IMR-90 (cell line): ENCODE results near the gene CPNE9. TPM values are rescaled to one million over a fixed set of nuclear protein-coding genes. Genes with fewer than 3 reads are reported as not detected.

ENCODE experiments used
- ATAC-seq: fragments of 200-7000 bp; cut with Tn5 transposase; 2 replicates; pipeline ENCODE4 v1.9.1; 2020; ENCODE audit warnings: low read depth, mild to moderate bottlenecking, moderate library complexity
- BruUV-seq: library from RNA; stranded (reverse); fragments of 400-500 nt; replicated peaks from 2 replicates; lab custom pipeline; 2021; lab: Mats Ljungman, UMichigan
- CTCF ChIA-PET: fragments of 300-600 bp; formaldehyde crosslinking; extraction: SDS; loops from one replicate; lab custom pipeline; 2021; ENCODE audit warnings: antibody characterized with exemption; lab: Yijun Ruan, JAX
- POLR2A ChIA-PET: fragments of 300-600 bp; sonication (Branson Sonifier 250); formaldehyde crosslinking; loops from one replicate; lab custom pipeline; 2022; ENCODE audit warnings: antibody characterized with exemption; ENCODE audit not compliant: unreplicated experiment; lab: Charles Lee
- DNase-seq: peaks from one replicate; pipeline ENCODE4 v3.0.0; 2013
- H2AFZ ChIP-seq: replicated peaks from 2 replicates; pipeline ENCODE3; 2013; ENCODE audit warnings: low read length, mild to moderate bottlenecking; ENCODE audit not compliant: poor library complexity
- H2AK5ac ChIP-seq: 2 replicates; pipeline ENCODE4 v1.6.1; 2013; ENCODE audit warnings: low read depth, low read length, inconsistent platforms
- H2AK9ac ChIP-seq: replicated peaks from 2 replicates; pipeline ENCODE3; 2013; ENCODE audit warnings: mild to moderate bottlenecking, low read depth, low read length, moderate library complexity; ENCODE audit not compliant: poor library complexity
- H2BK120ac ChIP-seq: 2 replicates; pipeline ENCODE4 v1.6.1; 2013; ENCODE audit warnings: low read depth, low read length, inconsistent platforms
- H2BK15ac ChIP-seq: 3 replicates; pipeline ENCODE4 v1.6.1; 2013; ENCODE audit warnings: low read depth, low read length, inconsistent platforms
- H2BK20ac ChIP-seq: 2 replicates; pipeline ENCODE4 v1.6.1; 2013; ENCODE audit warnings: low read depth, mild to moderate bottlenecking, inconsistent platforms, low read length, moderate library complexity
- H2BK5ac ChIP-seq: 2 replicates; pipeline ENCODE4 v1.6.1; 2013; ENCODE audit warnings: mild to moderate bottlenecking, low read depth, low read length, inconsistent platforms; ENCODE audit not compliant: poor library complexity, severe bottlenecking
- H3K14ac ChIP-seq: replicated peaks from 2 replicates; pipeline ENCODE4 v1.6.1; 2013; ENCODE audit warnings: low read depth, low read length, inconsistent platforms
- H3K18ac ChIP-seq: 2 replicates; pipeline ENCODE4 v1.6.1; 2013; ENCODE audit warnings: low read depth, low read length, control low read depth
- H3K23ac ChIP-seq: 2 replicates; pipeline ENCODE4 v1.6.1; 2013; ENCODE audit warnings: low read depth, low read length, inconsistent platforms
- H3K27ac ChIP-seq: 2 replicates; pipeline ENCODE4 v1.5.1; 2013; ENCODE audit warnings: mild to moderate bottlenecking, control low read depth, low read length; ENCODE audit not compliant: insufficient read depth
- H3K27me3 ChIP-seq: 2 replicates; pipeline ENCODE4 v1.6.1; 2013; ENCODE audit warnings: low read length; ENCODE audit not compliant: control insufficient read depth, insufficient read depth
- H3K36me3 ChIP-seq: 2 replicates; pipeline ENCODE4 v1.6.1; 2013; ENCODE audit warnings: low read length, mixed read lengths; ENCODE audit not compliant: control insufficient read depth, insufficient read depth
- H3K4ac ChIP-seq: 2 replicates; pipeline ENCODE4 v1.6.1; 2013; ENCODE audit warnings: low read depth, low read length, inconsistent platforms
- H3K4me1 ChIP-seq: 2 replicates; pipeline ENCODE4 v1.6.1; 2013; ENCODE audit warnings: low read length, mixed read lengths; ENCODE audit not compliant: control insufficient read depth, insufficient read depth
- H3K4me2 ChIP-seq: 2 replicates; pipeline ENCODE4 v1.6.1; 2013; ENCODE audit warnings: low read depth, mild to moderate bottlenecking, control low read depth, low read length, moderate library complexity
- H3K4me3 ChIP-seq: 2 replicates; pipeline ENCODE4 v1.5.1; 2013; ENCODE audit warnings: low read depth, mild to moderate bottlenecking, control low read depth, low read length, moderate library complexity; ENCODE audit not compliant: insufficient read depth
- H3K56ac ChIP-seq: 2 replicates; pipeline ENCODE4 v1.6.1; 2013; ENCODE audit warnings: low read length, inconsistent platforms; ENCODE audit not compliant: insufficient read depth; ENCODE audit errors: extremely low read depth
- H3K79me1 ChIP-seq, 2 experiments: 2 replicates each; pipeline ENCODE4 v1.6.1; 2013; ENCODE audit warnings: low read length in 2 of 2, inconsistent platforms in 1 of 2, low read depth in 1 of 2
- H3K9ac ChIP-seq: 2 replicates; pipeline ENCODE4 v1.6.1; 2013; ENCODE audit warnings: low read depth, low read length, control low read depth
- H3K9me1 ChIP-seq: 2 replicates; pipeline ENCODE4 v1.6.1; 2013; ENCODE audit warnings: low read length, inconsistent platforms; ENCODE audit not compliant: insufficient read depth
- H3K9me3 ChIP-seq: 2 replicates; pipeline ENCODE4 v1.6.1; 2013; ENCODE audit warnings: low read length; ENCODE audit not compliant: control insufficient read depth, insufficient read depth
- H4K20me1 ChIP-seq: 2 replicates; pipeline ENCODE4 v1.6.1; 2013; ENCODE audit warnings: low read length, inconsistent platforms; ENCODE audit not compliant: insufficient read depth
- H4K5ac ChIP-seq: 2 replicates; pipeline ENCODE4 v1.6.1; 2013; ENCODE audit warnings: mild to moderate bottlenecking, low read depth, low read length, control low read depth
- H4K8ac ChIP-seq, 2 experiments: 2 replicates each; pipeline ENCODE4 v1.6.1; 2013; ENCODE audit warnings: low read depth in 2 of 2, low read length in 2 of 2, control low read depth in 1 of 2, inconsistent platforms in 1 of 2
- H4K91ac ChIP-seq: 2 replicates; pipeline ENCODE4 v1.6.1; 2013; ENCODE audit warnings: low read depth, low read length, inconsistent platforms; ENCODE audit not compliant: insufficient read depth
- BHLHE40 ChIP-seq: fragments of 150-350 bp; IDR thresholded peaks from 2 replicates; pipeline ENCODE4 v1.6.1; 2016; ENCODE audit warnings: mild to moderate bottlenecking, low read depth, low read length
- CHD1 ChIP-seq: IDR thresholded peaks from 2 replicates; pipeline ENCODE4 v1.6.1; 2012; ENCODE audit warnings: low read depth, low read length, improper control_type of control experiment
- ELK1 ChIP-seq: fragments of 150-350 bp; IDR thresholded peaks from 2 replicates; pipeline ENCODE4 v1.6.1; 2016; ENCODE audit warnings: low read depth, mild to moderate bottlenecking, low read length, moderate library complexity, borderline replicate concordance
- MAZ ChIP-seq: IDR thresholded peaks from 2 replicates; pipeline ENCODE4 v1.6.1; 2012; ENCODE audit warnings: low read depth, mild to moderate bottlenecking, low read length, improper control_type of control experiment, moderate library complexity, borderline replicate concordance
- NFE2L2 ChIP-seq: fragments of 150-350 bp; IDR thresholded peaks from 2 replicates; pipeline ENCODE4 v1.6.1; 2016; ENCODE audit warnings: low read depth, mild to moderate bottlenecking, low read length
- USF2 ChIP-seq: fragments of 150-350 bp; IDR thresholded peaks from 2 replicates; pipeline ENCODE4 v1.6.1; 2017; ENCODE audit warnings: mild to moderate bottlenecking, antibody characterized with exemption, low read length, low read depth
- WGBS, 2 experiments: methylation state at CpG; one replicate each; pipeline versions ENCODE4 v1.1.5 to v1.1.7; 2013; ENCODE audit warnings: missing lambda C conversion rate in 2 of 2; ENCODE audit not compliant: insufficient read length in 1 of 2; ENCODE audit errors: extremely low coverage in 2 of 2; 5-methylcytosine and 5-hydroxymethylcytosine counted together
- dilution Hi-C: fragments of 300-500 bp; cut with HindIII; formaldehyde crosslinking; loops from one replicate; pipeline ENCODE4 v1.14.3; 2018; ENCODE audit warnings: low sequenced_read_pairs; ENCODE audit not compliant: unreplicated experiment
- in situ Hi-C: fragments of 300-500 bp; cut with MboI; formaldehyde crosslinking; loops from 3 replicates; pipeline ENCODE4 v1.14.3; 2019; ENCODE audit warnings: low sequenced_read_pairs, inconsistent platforms, mixed read lengths
- intact Hi-C: fragments of 100-400 bp; cut with micrococcal nuclease; formaldehyde crosslinking; loops from 2 replicates; pipeline ENCODE4 v1.10.0; 2022
- polyA plus RNA-seq, 3 experiments: library from polyadenylated mRNA; depleted of rRNA; stranded (reverse); fragments of >200 nt; gene quantifications; 2 replicates each; pipeline ENCODE4 v1.2.3, GENCODE V29; 2012; ENCODE audit warnings: low replicate concordance in 1 of 3
- total RNA-seq: library from RNA; depleted of rRNA; stranded (reverse); fragments of >200 nt; gene quantifications from 2 replicates; pipeline ENCODE4 v1.2.3, GENCODE V29; 2012
- TF ChIP-seq, protein P1 (sequence below): conservative IDR thresholded peaks from 2 replicates; pipeline ENCODE4 v1.5.1; 2012; ENCODE audit warnings: mild to moderate bottlenecking, low read depth, low read length, improper control_type of control experiment

Gene CPNE9
- total and polyA plus RNA-seq, 2 of the 4 experiments (the other 2 are of a cell fraction) = not detected

DNA sequence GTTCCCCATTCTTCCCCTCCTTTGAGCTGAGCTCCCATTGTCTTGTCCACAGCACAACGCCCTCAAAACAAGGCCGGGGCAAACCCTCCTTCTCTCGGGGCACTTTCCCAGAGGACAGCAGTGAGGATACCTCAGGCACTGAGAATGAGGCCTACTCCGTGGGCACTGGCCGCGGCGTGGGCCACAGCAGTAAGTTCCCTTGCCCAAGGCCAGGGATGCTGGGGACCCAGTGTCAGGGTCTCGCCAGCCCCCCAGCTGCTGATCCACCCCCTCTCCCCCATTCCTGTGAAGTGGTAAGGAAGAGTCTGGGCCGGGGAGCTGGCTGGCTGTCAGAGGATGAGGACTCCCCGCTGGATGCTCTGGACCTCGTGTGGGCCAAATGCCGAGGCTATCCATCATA lies 41.9 kb downstream of the CPNE9 start:
- Histone ChIP-seq H3K27ac (no peak overlapping the region), H3K56ac (no peak overlapping the region), H3K14ac (no peak overlapping the region), H3K4me1 (peaks cover 16% of the 10 kb centered on the region), H4K20me1 (no peaks in the 10 kb centered on the region), H2BK5ac (no peak overlapping the region), H3K9me1 (peaks cover 12% of the 10 kb centered on the region), H4K91ac (no peak overlapping the region), H3K9me3 (no peaks in the 10 kb centered on the region), H3K79me1 (peaks cover 6 to 29% of the 10 kb centered on the region in 2 experiments), H3K4me2 (no peak overlapping the region), H3K4ac (no peak overlapping the region), H3K4me3 (no peak overlapping the region), H2BK20ac (no peak overlapping the region), H4K8ac (no peak overlapping the region), H2AFZ (no peak overlapping the region), H2BK120ac (no peak overlapping the region), H3K18ac (no peak overlapping the region), H2AK5ac (no peak overlapping the region), H3K27me3 (no peaks in the 10 kb centered on the region), H2BK15ac (no peak overlapping the region), H3K9ac (no peak overlapping the region), H2AK9ac (no peak overlapping the region), H3K23ac (no peak overlapping the region), H3K36me3 (peaks cover 67% of the 10 kb centered on the region), H4K5ac (no peak overlapping the region)
- TF ChIP-seq NFE2L2 = no peak
- no peak for TF ChIP-seq MAZ
- no peak for TF ChIP-seq BHLHE40
- TF ChIP-seq CHD1 = no peak
- TF ChIP-seq, protein P1, sequence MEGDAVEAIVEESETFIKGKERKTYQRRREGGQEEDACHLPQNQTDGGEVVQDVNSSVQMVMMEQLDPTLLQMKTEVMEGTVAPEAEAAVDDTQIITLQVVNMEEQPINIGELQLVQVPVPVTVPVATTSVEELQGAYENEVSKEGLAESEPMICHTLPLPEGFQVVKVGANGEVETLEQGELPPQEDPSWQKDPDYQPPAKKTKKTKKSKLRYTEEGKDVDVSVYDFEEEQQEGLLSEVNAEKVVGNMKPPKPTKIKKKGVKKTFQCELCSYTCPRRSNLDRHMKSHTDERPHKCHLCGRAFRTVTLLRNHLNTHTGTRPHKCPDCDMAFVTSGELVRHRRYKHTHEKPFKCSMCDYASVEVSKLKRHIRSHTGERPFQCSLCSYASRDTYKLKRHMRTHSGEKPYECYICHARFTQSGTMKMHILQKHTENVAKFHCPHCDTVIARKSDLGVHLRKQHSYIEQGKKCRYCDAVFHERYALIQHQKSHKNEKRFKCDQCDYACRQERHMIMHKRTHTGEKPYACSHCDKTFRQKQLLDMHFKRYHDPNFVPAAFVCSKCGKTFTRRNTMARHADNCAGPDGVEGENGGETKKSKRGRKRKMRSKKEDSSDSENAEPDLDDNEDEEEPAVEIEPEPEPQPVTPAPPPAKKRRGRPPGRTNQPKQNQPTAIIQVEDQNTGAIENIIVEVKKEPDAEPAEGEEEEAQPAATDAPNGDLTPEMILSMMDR = no peak
- no peak for TF ChIP-seq USF2
- TF ChIP-seq ELK1 = no peak
- ATAC-seq (no peak), DNase-seq (no peak)
- in situ Hi-C loops (no loop called here), intact Hi-C loops (no loop called here), dilution Hi-C loops (no loop called here)
- ChIA-PET CTCF (no interaction called here), POLR2A (no interaction called here)
- no TSS peak for BruUV-seq
- 82% methylated on average over 3 of the region's 12 CpGs; no CpG with 5 or more reads in 1 of the 2 experiments for WGBS, 2 experiments
